ENCODE data around the gene CYP20A1. TPM values are rescaled to one million over a fixed set of nuclear protein-coding genes. Genes with fewer than 3 reads are reported as not detected.
A peak's percentile ranks its signal among the peaks of the same experiment; 100 is the strongest.

Gene CYP20A1
- total RNA-seq, 1 experiment from 2014 or later, result 19.8 TPM

DNA sequence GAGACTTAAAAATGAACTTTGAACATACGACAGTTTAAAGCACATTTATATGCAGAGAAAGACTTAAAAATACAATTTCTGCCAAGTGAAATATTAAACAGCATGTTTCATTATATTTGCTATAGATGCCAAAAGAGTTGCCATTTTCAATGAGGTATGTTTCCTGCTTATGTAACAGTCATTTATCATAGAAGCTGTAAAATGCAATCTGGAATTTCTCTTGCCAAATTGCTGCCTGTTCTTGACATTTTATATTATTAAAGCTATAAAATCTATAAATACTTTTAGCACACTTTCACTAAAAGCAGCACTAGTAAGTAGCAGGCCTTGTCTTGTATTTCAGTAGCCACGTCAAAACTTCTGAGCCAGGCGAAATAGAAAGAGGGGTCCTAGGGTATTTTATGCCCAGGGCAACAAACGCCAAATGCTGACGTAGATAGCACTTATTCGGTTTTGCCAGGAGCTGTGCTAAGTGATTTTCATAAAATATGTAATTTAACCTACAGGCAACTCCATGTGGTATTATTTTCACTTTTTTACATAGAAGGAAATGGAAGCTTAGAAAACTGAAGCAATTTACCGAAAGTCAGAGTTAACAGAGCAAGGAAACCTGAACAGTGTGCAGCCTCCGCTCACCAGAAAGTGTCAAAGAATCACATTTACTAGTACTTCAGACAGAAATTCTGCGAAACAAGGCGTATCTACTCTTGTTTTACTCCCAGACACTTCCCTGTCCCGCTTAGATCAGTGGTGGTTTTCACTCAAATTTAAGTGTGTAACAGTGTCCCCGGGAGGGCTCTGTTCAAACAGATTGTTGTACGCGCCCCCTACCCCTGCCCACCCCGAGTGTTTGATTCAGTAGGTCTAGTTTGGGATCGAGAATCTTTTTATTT, 1.2 kb upstream of the CYP20A1 start:
- Histone ChIP-seq H3K27ac (ENCODE audit: low read length) (peak overlapping the region; percentile 95), H3K27me3 (ENCODE audit: control insufficient read depth, insufficient read depth, low read length) (no peaks in the 10 kb centered on the region), H3K4me1 (ENCODE audit: control insufficient read depth, insufficient read depth, low read length) (peaks cover 15% of the 10 kb centered on the region), H3K36me3 (ENCODE audit: control insufficient read depth, insufficient read depth, low read length) (no peaks in the 10 kb centered on the region; the same call in 1 of the 2 replicates), H3K4me3 (ENCODE audit: low read depth in 2 of 2, low read length in 2 of 2) (peak overlapping the region; percentile 92 to 100), H3K9me3 (ENCODE audit: control insufficient read depth, insufficient read depth, low read depth, low read length) (no peaks in the 10 kb centered on the region)
- in situ Hi-C loops (cut with HindIII; ENCODE audit: low pct_unique_long_range_greater_than_20kb, low sequenced_read_pairs), result no loop called here
- ATAC-seq (no peak), DNase-seq (ENCODE audit: low read depth, low spot score) (no peak)
- BruUV-seq (replicated peaks), result TSS peak; percentile 93
- no peak for TF ChIP-seq TCF7L2 (IDR thresholded peaks at IDR 0.05; ENCODE audit: low read depth, low read length)
- TF ChIP-seq REST (IDR thresholded peaks at IDR 0.05; ENCODE audit: insufficient read depth in 1 of 2, low read depth in 2 of 2, low read length in 1 of 2), result no peak
- no peak for TF ChIP-seq POLR2AphosphoS5 (IDR thresholded peaks at IDR 0.05; ENCODE audit: low read depth, low read length)
- no peak for TF ChIP-seq SIN3A (IDR thresholded peaks at IDR 0.05; ENCODE audit: borderline replicate concordance, insufficient read depth, low read depth, low read length)
- TF ChIP-seq, protein P1, sequence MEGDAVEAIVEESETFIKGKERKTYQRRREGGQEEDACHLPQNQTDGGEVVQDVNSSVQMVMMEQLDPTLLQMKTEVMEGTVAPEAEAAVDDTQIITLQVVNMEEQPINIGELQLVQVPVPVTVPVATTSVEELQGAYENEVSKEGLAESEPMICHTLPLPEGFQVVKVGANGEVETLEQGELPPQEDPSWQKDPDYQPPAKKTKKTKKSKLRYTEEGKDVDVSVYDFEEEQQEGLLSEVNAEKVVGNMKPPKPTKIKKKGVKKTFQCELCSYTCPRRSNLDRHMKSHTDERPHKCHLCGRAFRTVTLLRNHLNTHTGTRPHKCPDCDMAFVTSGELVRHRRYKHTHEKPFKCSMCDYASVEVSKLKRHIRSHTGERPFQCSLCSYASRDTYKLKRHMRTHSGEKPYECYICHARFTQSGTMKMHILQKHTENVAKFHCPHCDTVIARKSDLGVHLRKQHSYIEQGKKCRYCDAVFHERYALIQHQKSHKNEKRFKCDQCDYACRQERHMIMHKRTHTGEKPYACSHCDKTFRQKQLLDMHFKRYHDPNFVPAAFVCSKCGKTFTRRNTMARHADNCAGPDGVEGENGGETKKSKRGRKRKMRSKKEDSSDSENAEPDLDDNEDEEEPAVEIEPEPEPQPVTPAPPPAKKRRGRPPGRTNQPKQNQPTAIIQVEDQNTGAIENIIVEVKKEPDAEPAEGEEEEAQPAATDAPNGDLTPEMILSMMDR (IDR thresholded peaks at IDR 0.05), result no peak
- CTCF ChIA-PET, result no interaction called here
- intact Hi-C loops (cut with micrococcal nuclease; ENCODE audit: unreplicated experiment), result no loop called here
- POLR2A ChIA-PET, result no interaction called here

DNA sequence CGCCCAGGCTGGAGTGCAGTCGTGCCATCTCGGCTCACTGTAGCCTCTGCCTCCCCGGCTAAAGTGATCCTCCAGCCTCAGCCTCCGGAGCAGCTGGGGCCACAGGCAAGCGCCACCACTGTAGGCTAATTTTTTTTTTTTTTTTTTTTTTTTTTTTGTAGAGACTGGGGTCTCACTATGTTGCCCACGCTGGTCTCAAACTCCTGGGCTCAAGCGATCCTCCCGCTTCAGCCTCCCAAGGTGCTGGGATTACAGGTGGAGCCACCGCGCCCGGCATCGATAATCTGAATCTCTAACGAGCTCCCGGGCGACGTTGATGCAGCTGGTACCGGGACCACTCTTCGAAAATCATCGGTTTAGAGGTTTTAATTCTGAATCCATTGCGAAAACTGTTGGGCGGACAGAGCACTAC, 520 bp upstream of the CYP20A1 start:
- intact Hi-C loops (cut with micrococcal nuclease; ENCODE audit: unreplicated experiment), result no loop called here
- ChIA-PET POLR2A (interaction anchor here (0.9 kb wide), 1 partner anchor 172 kb away, joined by 3 read pairs; no protein-coding TSS in a partner anchor), CTCF (interaction anchor here (0.5 kb wide), 1 partner anchor 25 kb away, joined by 8 read pairs; no protein-coding TSS in a partner anchor)
- no peaks in the 10 kb centered on the region; the same call in 1 of the 2 replicates for H3K36me3 ChIP-seq (ENCODE audit: control insufficient read depth, insufficient read depth, low read length)
- TF ChIP-seq REST (IDR thresholded peaks at IDR 0.05; ENCODE audit: insufficient read depth in 1 of 2, low read depth in 2 of 2, low read length in 1 of 2) (no peak; a peak in 1 of 4 replicates), POLR2AphosphoS5 (IDR thresholded peaks at IDR 0.05; ENCODE audit: low read depth, low read length) (no peak), SIN3A (IDR thresholded peaks at IDR 0.05; ENCODE audit: borderline replicate concordance, insufficient read depth, low read depth, low read length) (no peak), TCF7L2 (IDR thresholded peaks at IDR 0.05; ENCODE audit: low read depth, low read length) (no peak)
- TF ChIP-seq, protein P1 (IDR thresholded peaks at IDR 0.05), result no peak
- H3K4me1 ChIP-seq (ENCODE audit: control insufficient read depth, insufficient read depth, low read length), result peaks cover 15% of the 10 kb centered on the region
- H3K27ac ChIP-seq (ENCODE audit: low read length), result peak overlapping the region; percentile 95
- no peaks in the 10 kb centered on the region for H3K27me3 ChIP-seq (ENCODE audit: control insufficient read depth, insufficient read depth, low read length)
- DNase-seq (ENCODE audit: low read depth, low spot score) (no peak), ATAC-seq (peak; percentile 8; the same call in 1 of the 2 replicates)
- in situ Hi-C loops (cut with HindIII; ENCODE audit: low pct_unique_long_range_greater_than_20kb, low sequenced_read_pairs), result no loop called here
- BruUV-seq (replicated peaks), result no TSS peak
- peak overlapping the region; percentile 92 to 100 for H3K4me3 ChIP-seq (ENCODE audit: low read depth in 2 of 2, low read length in 2 of 2)
- no peaks in the 10 kb centered on the region for H3K9me3 ChIP-seq (ENCODE audit: control insufficient read depth, insufficient read depth, low read depth, low read length)
